A204.1 (cell line): ENCODE data around the gene FUOM.

Experiments used
- FAIRE-seq: peaks from 2 replicates; lab custom pipeline; 2012; peaks lifted over from hg19 to GRCh38; lab: Jason Lieb, UNC

Gene FUOM

GRCh38 chr10:133350283-133350949, 7.4 kb downstream of the FUOM start:
- FAIRE-seq, result no peak

- FAIRE-seq, result no peak
Observed at GRCh38 chr10:133349577-133350011, 8.2 kb downstream of the FUOM start.

- no peak for FAIRE-seq
Observed at GRCh38 chr10:133349160-133349568, 8.7 kb downstream of the FUOM start.

GRCh38 chr10:133347710-133348517, 9.9 kb downstream of the FUOM start:
- FAIRE-seq, result no peak

GRCh38 chr10:133346413-133346812, 11.4 kb downstream of the FUOM start:
- FAIRE-seq, result no peak

GRCh38 chr10:133344236-133344635, 13.6 kb downstream of the FUOM start:
- FAIRE-seq, result no peak

GRCh38 chr10:133343558-133343957, 14.3 kb downstream of the FUOM start:
- no peak for FAIRE-seq

GRCh38 chr10:133342942-133343341, 14.9 kb downstream of the FUOM start:
- no peak for FAIRE-seq

- no peak for FAIRE-seq
Observed at GRCh38 chr10:133341983-133342382, 15.8 kb downstream of the FUOM start.

- no peak for FAIRE-seq
Observed at GRCh38 chr10:133339708-133340380, 18.0 kb downstream of the FUOM start.

GRCh38 chr10:133338080-133339071, 19.4 kb downstream of the FUOM start:
- no peak for FAIRE-seq

- FAIRE-seq, result no peak
Observed at GRCh38 chr10:133337370-133337725, 20.5 kb downstream of the FUOM start.

- no peak for FAIRE-seq
Observed at GRCh38 chr10:133336577-133337369, 21.0 kb downstream of the FUOM start, which contains the start of gene CALY. Gene CALY (minus strand): TSS chr10:133336896. CDS start chr10:133328989, 7,907 bp downstream.

GRCh38 chr10:133336118-133336576, 21.7 kb downstream of the FUOM start:
- no peak for FAIRE-seq

- no peak for FAIRE-seq
Observed at GRCh38 chr10:133335246-133336117, 22.3 kb downstream of the FUOM start.

- no peak for FAIRE-seq
Observed at GRCh38 chr10:133334503-133335245, 23.1 kb downstream of the FUOM start.

GRCh38 chr10:133332936-133333699, 24.7 kb downstream of the FUOM start:
- no peak for FAIRE-seq

- FAIRE-seq, result peak; percentile 69
Observed at GRCh38 chr10:133329491-133330202, 28.2 kb downstream of the FUOM start.
